HG03521 (cell line): ENCODE results near the gene BTNL2.
"Not testable (repeated sequence)": the region's sequence is repeated elsewhere in the genome, so short reads cannot be mapped to it uniquely, and the experiment has no call there.

Source experiments
- ATAC-seq: cut with Tn5 transposase; IDR thresholded peaks from one replicate; pipeline ENCODE4 v1.9.1; 2021; ENCODE audit warnings: mild to moderate bottlenecking, moderate library complexity; ENCODE audit not compliant: unreplicated experiment

BTNL2 gene, protein sequence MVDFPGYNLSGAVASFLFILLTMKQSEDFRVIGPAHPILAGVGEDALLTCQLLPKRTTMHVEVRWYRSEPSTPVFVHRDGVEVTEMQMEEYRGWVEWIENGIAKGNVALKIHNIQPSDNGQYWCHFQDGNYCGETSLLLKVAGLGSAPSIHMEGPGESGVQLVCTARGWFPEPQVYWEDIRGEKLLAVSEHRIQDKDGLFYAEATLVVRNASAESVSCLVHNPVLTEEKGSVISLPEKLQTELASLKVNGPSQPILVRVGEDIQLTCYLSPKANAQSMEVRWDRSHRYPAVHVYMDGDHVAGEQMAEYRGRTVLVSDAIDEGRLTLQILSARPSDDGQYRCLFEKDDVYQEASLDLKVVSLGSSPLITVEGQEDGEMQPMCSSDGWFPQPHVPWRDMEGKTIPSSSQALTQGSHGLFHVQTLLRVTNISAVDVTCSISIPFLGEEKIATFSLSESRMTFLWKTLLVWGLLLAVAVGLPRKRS

DNA sequence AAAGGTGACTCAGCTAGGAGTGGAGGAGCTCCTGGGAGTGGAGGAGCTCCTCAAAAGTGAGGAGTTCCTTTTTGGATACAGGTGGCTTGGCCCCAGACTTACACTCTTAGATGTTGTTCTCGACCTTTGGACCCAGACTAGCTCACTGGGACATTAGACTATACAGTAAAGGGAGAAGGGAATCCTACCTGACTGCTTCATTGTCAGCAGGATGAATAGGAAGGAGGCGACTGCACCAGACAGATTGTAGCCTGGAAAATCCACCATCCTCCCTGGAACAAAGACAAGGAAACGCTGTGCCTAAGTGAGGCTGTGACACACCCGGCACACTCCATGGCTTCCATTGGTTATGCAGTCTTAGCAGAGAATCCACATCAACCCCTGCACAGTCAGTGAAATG is at the start of gene BTNL2:
Gene BTNL2 (minus strand): TSS at position 325 of the 400 bp plus-strand sequence. CDS start 58 bp downstream, at position 267.
- no peak for ATAC-seq

GRCh38 chr6:32449088-32449736 is 42.2 kb upstream of the BTNL2 start:
- no peak for ATAC-seq

DNA sequence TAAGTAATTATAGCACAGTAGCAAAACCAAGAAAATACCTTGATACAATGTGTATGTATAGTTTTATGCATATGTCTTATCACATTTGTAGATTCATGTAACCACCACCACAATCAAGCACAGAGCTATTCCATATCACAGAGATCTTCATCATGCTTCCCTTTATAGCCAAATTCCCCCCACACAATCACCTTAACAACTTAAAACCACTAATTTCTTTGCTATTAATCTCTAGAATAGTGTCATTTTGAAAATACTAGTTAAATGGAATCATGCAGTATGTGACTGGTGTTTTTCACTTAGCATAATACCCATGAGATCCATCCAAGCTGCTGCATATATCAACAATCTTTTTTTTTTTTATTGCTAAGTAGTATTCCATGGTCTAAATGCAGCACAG is 41.0 kb upstream of the BTNL2 start:
- ATAC-seq = no peak

GRCh38 chr6:32445321-32445854 is 38.4 kb upstream of the BTNL2 start:
- ATAC-seq = no peak

GRCh38 chr6:32444433-32444832 is 37.5 kb upstream of the BTNL2 start:
- no peak for ATAC-seq

GRCh38 chr6:32442977-32443552 is 36.1 kb upstream of the BTNL2 start:
- ATAC-seq = no peak

DNA sequence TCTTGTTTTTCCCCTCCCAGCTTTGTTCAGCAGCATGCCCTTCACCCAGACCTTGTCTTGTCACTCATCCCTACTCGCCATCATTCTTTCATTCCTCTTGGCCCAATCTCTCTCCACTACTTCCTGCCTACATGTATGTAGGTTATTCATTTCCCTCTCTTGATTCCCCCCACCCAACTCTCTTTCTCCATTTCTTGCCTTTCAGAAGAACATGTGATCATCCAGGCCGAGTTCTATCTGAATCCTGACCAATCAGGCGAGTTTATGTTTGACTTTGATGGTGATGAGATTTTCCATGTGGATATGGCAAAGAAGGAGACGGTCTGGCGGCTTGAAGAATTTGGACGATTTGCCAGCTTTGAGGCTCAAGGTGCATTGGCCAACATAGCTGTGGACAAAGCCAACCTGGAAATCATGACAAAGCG is 35.3 kb upstream of the BTNL2 start:
- ATAC-seq = no peak

GRCh38 chr6:32439602-32440214 is 32.7 kb upstream of the BTNL2 start, which contains the start of gene HLA-DRA:
Gene HLA-DRA, plus strand, starts transcription at chr6:32439887. Its CDS starts 64 bp downstream, at chr6:32439951.
- ATAC-seq = peak; percentile 68

DNA sequence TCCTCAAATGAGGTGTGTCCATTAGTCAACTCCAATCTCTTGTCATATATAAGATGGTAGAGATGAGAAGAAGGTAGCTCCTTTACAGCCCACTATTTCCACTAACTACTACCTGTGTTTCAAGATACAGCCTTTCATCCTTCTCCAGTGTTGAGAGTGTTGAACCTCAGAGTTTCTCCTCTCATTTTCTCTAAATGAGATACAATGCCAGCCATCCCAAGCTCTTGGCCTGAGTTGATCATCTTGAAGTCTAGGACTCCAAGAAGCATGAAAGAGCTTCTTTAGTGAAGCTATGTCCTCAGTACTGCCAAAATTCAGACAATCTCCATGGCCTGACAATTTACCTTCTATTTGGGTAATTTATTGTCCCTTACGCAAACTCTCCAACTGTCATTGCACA is 32.2 kb upstream of the BTNL2 start:
- ATAC-seq = no peak

DNA sequence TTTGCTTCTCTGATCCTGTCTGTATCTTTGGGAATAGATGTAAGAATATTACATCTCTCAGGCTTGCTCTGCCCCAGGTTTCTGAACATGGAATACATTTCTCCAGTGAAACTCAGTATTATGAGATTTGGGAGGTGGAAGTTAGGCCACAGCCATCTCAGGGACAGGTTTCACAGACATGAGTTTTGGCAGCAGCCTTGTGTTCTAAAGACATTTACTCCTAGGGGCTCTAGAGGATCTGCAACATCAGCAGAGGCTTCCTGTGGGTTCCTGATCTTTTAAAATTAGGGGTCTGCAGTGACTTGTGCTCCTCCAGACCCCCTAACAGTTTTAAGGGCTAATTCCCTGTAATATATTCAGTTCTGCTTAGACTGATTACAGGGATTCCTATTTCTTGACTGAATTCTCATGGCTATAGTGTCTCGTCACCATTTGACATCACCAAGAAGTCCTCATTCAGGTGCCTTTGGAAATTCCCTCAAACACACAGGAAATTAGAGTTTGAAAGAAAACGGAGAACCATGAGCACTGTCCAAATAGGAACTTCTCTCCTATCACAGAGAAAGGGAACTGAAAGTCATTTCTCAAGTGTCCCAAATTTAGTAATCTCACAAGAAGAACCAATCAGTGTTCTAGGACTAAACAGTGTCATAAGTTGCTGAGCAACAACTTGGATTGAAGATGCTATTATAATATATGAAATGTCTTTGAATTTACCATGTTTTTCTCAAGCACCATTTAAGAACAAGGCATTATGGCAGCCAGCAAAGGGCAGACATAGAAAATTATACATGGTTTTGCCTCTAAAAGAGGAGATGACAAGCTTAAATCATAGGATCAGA is 30.2 kb upstream of the BTNL2 start:
- peak; percentile 52 for ATAC-seq

DNA sequence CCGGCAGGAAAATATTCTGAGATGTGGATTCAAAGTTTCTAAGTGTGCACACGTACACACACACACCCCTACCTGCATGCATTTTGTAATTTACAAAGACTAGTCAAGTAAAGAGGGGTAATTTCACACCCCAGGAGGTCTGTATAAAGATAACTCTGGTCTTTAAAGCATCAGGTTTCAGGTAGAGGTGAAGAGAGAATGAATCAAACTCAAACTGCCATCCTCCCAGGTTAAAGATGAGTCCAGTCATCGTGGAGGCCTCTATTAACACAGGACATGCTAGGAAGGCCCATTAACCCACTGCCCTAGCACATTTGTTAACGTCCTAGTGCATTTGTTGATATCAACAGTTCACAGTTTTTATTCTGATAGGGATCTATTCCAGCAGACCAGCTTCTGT is 29.2 kb upstream of the BTNL2 start:
- no peak for ATAC-seq

- ATAC-seq = not testable (repeated sequence)
Measured at GRCh38 chr6:32433950-32434349, 27.0 kb upstream of the BTNL2 start.

GRCh38 chr6:32432050-32432450 is 25.1 kb upstream of the BTNL2 start:
- no peak for ATAC-seq

DNA sequence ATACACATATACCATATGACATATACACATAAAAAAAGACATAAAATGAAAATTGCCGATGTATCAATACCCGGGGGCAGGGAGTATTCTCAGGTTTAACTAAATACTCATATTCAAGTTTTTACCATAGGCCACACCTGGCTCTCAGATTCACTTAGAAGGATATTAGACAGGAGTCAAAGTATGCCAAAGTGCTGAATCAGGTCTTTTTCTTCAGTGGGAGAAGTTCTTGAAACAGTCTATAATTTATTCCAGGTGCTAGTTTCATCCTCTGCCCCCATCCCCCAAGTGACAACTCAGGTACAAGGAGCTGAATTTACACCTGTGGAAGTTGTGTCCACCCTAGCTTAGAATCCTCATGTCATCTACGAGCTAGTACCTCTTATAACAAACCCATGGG is 24.2 kb upstream of the BTNL2 start:
- no peak for ATAC-seq

DNA sequence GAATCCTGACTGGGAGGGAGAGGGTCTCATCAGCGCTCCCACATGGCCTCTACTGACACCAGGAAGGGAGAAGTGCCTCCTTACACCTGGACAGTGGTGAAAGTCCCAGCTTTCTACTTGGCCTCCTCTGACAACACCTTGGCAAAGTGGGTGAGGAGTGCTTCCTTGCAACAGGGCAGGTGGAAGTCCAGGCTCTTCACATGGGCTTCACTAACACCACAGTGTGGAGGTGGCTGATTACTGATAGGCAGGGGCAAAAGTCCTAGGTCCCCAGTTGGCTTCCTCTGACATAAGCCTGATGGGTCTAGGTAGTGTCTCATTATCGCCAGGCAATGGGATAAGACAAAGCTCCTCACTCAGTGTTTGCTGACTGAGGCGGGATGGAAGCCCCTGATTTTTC is 23.2 kb upstream of the BTNL2 start:
- ATAC-seq = no peak

- no peak for ATAC-seq
Measured at GRCh38 chr6:32427934-32428474, 21.0 kb upstream of the BTNL2 start.

DNA sequence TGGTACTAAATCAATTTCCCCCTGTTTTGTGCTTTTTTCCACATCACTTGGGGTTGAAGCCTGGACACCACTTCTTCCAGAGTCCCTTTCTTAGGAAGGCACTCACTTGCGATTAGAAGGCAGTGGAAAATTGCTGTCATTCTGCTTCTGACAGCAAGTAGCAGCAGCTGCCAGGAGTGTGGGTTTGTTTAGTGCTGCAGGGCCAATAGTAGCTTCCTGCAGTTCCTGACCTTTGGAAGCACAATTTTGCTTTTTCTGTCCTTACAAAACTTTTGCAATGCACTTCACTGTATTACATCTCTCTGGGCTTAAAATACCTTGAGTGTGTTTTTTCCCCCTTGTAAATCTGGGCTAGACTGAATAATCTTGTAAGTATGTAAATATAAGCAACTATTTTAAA is 20.2 kb upstream of the BTNL2 start:
- no peak for ATAC-seq

DNA sequence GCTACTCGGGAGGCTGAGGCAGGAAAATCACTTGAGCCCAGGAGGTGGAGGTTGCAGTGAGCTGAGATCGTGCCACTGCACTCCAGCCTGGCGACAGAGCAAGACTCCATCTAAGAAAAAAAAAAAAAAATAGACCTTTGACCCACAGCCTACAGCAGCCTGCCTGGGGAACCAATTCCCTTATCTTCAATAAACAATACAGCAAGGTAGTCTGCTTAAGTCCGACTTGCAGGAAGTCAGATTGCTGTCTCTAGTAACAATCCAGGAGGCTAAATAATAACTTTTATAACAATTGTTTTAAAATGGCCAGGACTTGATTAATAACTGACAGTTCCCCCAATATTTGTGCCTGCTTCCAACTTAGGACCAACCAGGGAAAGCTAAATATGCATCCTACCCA is 19.4 kb upstream of the BTNL2 start:
- no peak for ATAC-seq

- ATAC-seq = no peak
Measured at GRCh38 chr6:32424589-32425300, 17.8 kb upstream of the BTNL2 start.
